Superior temporal gyrus (tissue), 1 donor: Measurements from ENCODE around the gene ARHGEF3.

Experiments
- DNase-seq: peaks from one replicate; pipeline ENCODE4 v3.0.0-alpha.2; 2016; ENCODE audit errors: extremely low spot score

The ARHGEF3 gene

DNA sequence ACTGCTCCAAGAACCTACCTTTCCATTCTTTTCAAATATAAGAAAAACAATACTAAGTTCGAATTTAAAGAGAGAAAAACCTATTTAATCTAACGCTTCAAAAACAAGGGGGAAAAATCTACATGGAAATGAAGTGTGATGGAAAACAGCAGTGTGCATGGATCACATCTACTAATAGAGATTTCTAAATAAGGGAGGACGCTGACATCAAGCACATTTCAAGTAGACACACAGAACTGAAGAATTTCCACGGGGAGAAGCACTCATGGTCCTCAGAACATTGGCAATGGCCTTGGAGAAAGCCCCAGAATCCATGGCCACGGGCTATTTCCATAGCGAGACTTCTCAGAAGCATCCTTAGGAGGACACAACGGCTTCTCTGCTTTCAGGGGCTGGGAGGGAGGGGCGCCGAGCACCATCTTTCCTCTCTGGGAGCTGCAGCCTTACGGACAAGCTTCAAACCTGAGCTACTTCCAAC, 119.7 kb downstream of the ARHGEF3 start:
- DNase-seq: peak; percentile 71

DNA sequence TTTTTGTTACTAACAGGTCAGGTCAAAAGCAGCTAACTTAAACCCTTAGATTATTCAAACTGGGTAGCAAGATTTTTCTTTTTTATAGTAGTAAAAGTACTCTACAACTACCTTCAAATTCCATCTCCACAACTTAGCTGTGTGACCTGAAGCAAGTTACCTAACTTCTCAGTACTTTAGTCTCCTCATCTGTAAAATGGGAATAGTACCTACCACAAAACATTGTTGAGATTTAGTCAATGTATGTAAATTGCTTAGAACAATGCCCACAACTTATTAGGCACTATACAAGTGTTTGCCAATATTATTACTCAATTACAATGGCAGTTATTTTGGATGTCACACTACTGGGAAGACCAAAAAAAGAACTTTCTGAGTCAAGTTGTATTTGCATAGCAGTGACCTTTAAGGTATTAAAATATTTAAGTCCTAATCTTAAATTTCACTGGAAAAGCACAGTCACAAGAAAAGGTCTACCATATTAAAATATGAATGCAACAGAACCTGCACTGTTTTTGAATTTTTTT, 121.6 kb downstream of the ARHGEF3 start:
- DNase-seq: no peak
